CD4-positive, alpha-beta T cell treated with Interleukin-6 at 100 ng/mL for 8 hours (primary cell): ENCODE results near the gene IKBKE.

Source experiments
- DNase-seq: peaks from one replicate; pipeline ENCODE4 v3.0.0-alpha.2; 2020; ENCODE audit warnings: mixed read lengths, low spot score

Gene IKBKE

GRCh38 chr1:206455289-206455665 lies 15.0 kb upstream of the IKBKE start:
- DNase-seq: no peak

- no peak for DNase-seq
Measured at GRCh38 chr1:206455666-206456344, 14.5 kb upstream of the IKBKE start.

- DNase-seq: no peak
Measured at GRCh38 chr1:206456577-206457370, 13.5 kb upstream of the IKBKE start.

DNA sequence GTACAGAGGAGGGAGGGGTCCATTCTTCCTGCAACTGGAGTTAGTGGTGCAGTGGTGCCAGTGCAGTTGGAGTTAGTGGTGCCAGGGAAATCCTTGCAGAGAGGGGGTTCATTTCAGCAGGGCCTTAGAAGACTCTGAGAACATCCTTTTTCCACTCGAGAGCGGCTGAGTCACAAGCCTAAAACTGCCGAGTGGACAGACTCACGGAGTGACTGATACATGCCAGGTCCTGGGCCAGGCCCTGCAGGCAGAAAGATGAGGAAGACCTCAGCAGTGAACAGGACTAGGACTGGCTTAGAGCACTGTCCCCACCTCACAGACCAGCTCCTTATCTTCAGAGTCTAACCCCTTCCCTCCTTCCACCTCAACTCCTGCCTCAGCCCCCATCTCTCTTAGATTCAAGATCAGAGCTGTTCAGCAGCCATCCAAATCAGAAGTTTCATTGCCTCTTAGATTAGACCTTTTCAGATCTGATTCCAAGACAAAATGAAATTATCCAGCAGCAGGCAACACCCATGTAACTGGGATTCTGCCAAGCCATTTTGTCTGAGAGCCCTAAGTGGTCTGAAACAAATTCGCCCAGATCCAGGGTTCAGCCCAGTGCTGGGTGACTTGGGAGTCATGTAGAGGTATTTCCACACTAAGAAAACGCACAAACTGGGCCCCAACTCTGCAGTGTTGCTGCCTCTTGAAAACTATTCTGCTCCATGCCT lies 12.7 kb upstream of the IKBKE start:
- no peak for DNase-seq

GRCh38 chr1:206459703-206460102 lies 10.6 kb upstream of the IKBKE start:
- DNase-seq: no peak

DNA sequence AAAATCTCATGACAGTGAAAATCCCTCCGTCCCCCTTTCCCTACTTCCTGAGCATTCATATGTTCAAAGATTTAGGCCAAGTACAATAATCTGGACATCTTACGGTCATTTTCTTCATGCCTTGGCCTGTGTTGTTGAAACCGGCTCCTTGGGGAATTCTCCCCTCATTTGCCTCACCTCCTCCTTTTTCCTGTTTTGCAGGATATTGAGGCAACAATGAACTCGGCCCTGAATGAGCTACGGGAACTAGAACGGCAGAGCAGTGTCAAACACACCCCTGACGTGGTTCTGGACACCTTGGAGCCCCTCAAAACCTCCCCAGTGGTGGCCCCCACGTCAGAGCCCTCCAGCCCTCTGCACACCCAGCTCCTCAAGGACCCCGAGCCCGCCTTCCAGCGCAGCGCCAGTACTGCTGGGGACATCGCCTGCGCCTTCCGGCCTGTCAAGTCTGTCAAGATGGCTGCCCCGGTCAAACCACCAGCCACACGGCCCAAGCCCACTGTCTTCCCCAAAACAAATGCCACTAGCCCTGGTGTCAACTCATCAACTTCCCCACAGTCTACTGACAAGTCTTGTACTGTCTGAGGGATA lies 9.3 kb upstream of the IKBKE start:
- DNase-seq: no peak

- peak; percentile 74 for DNase-seq
Measured at GRCh38 chr1:206461602-206462455, 8.4 kb upstream of the IKBKE start.

- no peak for DNase-seq
Measured at GRCh38 chr1:206463137-206463536, 7.1 kb upstream of the IKBKE start.

- DNase-seq: no peak
Measured at GRCh38 chr1:206463911-206464310, 6.4 kb upstream of the IKBKE start.

DNA sequence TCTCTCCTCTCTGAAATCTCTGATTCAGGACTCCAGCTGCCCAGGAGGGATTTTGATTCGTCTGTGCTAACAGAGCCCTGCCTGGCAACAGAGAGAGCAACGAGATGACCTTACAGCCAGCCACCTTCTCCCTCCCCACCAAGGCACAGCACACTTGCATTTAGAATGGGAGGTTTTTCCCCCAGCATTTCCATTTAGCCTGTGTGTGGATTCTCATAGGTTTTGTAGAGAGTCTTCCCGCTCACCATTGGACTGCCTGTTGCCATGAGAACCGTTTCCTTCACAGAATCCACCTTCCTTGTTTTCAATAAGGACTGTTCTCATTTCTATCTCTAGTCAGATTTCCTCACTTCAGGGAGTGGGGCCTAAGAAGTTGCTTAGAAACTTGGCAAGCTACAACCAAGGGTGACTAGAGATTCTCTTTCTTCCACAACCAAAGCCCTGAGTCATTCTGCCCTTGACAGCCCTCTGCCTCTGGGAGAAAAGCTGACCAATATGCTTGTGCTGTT lies 5.8 kb upstream of the IKBKE start:
- DNase-seq: no peak

- no peak for DNase-seq
Measured at GRCh38 chr1:206465951-206466350, 4.3 kb upstream of the IKBKE start.

- peak; percentile 28 for DNase-seq
Measured at GRCh38 chr1:206466840-206467649, 3.2 kb upstream of the IKBKE start.

DNA sequence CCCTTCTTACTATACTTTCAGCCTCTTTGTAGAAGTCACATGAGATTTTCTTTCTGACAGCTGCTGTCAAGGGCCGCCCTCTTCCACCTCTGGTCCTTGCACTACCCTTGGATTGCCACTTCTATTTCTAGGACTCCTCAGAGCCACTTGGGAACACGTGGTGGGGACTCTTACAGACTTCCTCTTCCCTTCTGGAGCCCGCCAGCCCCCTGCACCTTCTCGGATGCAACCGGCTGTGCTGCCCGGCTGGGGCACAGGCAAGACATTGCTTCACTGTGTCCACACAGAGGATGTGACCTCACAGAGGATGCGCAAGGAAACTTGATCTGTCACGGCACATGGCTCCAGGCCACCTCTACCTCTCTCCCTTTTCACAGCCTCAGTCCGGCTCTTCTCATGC lies 2.4 kb upstream of the IKBKE start:
- DNase-seq: no peak

- DNase-seq: no peak
Measured at GRCh38 chr1:206468571-206468970, 1.7 kb upstream of the IKBKE start.

DNA sequence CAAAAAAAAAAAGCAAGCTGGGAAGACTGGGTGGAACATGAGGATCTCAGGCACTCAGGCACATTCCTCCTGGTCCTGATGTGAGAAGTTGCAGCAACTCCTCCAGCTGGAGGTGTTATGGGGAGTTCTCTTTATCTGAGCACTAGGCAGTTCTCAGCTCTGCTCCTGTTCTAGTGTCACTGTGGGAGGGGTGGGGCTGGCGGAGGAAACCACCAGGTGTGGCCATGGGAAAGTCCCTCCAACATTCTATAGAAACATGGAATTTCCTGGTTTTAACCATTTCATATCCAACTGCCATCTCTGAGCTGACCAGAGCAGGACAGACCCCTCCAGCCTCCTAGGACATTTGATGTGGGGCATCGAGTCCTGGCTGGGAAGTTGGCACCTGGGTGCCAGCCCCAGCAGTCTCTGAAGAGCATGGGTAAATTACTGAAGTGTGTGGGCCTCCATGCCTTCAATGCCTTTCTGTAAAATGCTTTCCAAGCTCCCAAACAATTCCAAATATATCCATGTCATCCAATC lies 804 bp upstream of the IKBKE start:
- DNase-seq: peak; percentile 48

- DNase-seq: peak; percentile 59
Measured at GRCh38 chr1:206470692-206471414, 577 bp downstream of the IKBKE start.

- no peak for DNase-seq
Measured at GRCh38 chr1:206471415-206471801, 1.1 kb downstream of the IKBKE start.

DNA sequence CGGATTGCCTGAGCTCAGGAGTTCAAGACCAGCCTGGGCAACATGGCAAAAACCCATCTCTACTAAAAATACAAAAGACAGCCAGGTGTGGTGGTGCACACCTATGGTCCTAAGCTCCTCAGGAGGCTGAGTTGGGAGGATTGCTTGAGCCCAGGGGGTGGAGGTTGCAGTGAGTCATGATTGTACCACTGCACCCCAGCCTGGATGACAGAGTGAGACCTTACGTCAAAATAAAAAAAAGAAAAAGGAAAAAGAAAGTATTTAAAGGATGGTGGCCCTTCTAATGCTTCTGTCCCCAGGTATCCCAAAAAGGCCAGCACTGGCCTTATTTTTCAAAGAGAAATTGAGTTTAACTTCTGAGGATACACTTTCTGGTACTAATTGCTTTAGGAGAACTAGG lies 1.7 kb downstream of the IKBKE start:
- no peak for DNase-seq

GRCh38 chr1:206472454-206472853 lies 2.2 kb downstream of the IKBKE start:
- DNase-seq: peak; percentile 36

- DNase-seq: no peak
Measured at GRCh38 chr1:206472886-206473285, 2.6 kb downstream of the IKBKE start.
